ENCODE data around the gene GPR146.

Gene GPR146

GRCh38 chr7:1044189-1045068, at the start of gene GPR146:
Gene GPR146, plus strand, starts transcription at chr7:1044546. Its CDS starts 12,970 bp downstream, at chr7:1057516.
- TF ChIP-seq CTCF (IDR thresholded peaks at IDR 0.05; ENCODE audit: extremely low read depth, insufficient read depth, missing control alignments): peak; percentile 41
- peak; percentile 100 for DNase-seq (ENCODE audit: low spot score)
- in situ Hi-C loops (cut with MboI; ENCODE audit: low pct_unique_long_range_greater_than_20kb, low sequenced_read_pairs, unreplicated experiment): no loop called here

GRCh38 chr7:994592-995308, 49.6 kb upstream of the GPR146 start:
- TF ChIP-seq CTCF (IDR thresholded peaks at IDR 0.05; ENCODE audit: extremely low read depth, insufficient read depth, missing control alignments): no peak
- in situ Hi-C loops (cut with MboI; ENCODE audit: low pct_unique_long_range_greater_than_20kb, low sequenced_read_pairs, unreplicated experiment): loop anchor here (10.0 kb wide), 2 partner anchors 70 to 170 kb away; partner anchors contain the start of gene ZFAND2A
- no peak for DNase-seq (ENCODE audit: low spot score)

GRCh38 chr7:995571-995970, 48.8 kb upstream of the GPR146 start:
- no peak for TF ChIP-seq CTCF (IDR thresholded peaks at IDR 0.05; ENCODE audit: extremely low read depth, insufficient read depth, missing control alignments)
- in situ Hi-C loops (cut with MboI; ENCODE audit: low pct_unique_long_range_greater_than_20kb, low sequenced_read_pairs, unreplicated experiment): loop anchor here (10.0 kb wide), 2 partner anchors 69 to 169 kb away; partner anchors contain the start of gene ZFAND2A
- no peak for DNase-seq (ENCODE audit: low spot score)

- no peak for DNase-seq (ENCODE audit: low spot score)
- in situ Hi-C loops (cut with MboI; ENCODE audit: low pct_unique_long_range_greater_than_20kb, low sequenced_read_pairs, unreplicated experiment): loop anchor here (10.0 kb wide), 2 partner anchors 69 to 169 kb away; partner anchors contain the start of gene ZFAND2A
- no peak for TF ChIP-seq CTCF (IDR thresholded peaks at IDR 0.05; ENCODE audit: extremely low read depth, insufficient read depth, missing control alignments)
These were observed 48.1 kb upstream of the GPR146 start for GRCh38 chr7:996079-996872.

- in situ Hi-C loops (cut with MboI; ENCODE audit: low pct_unique_long_range_greater_than_20kb, low sequenced_read_pairs, unreplicated experiment): loop anchor here (10.0 kb wide), 2 partner anchors 67 to 167 kb away; partner anchors contain the start of gene ZFAND2A
These were observed 46.6 kb upstream of the GPR146 start for GRCh38 chr7:997404-998395.

More at GRCh38 chr7:997404-998395, 46.6 kb upstream of the GPR146 start:
- DNase-seq (ENCODE audit: low spot score): no peak
- TF ChIP-seq CTCF (IDR thresholded peaks at IDR 0.05; ENCODE audit: extremely low read depth, insufficient read depth, missing control alignments): no peak

Data from GM13977 (cell line).